Upper lobe of left lung (tissue), 6 donors: ENCODE results near the gene CCDC82. TPM values are rescaled to one million over a fixed set of nuclear protein-coding genes. Genes with fewer than 3 reads are reported as not detected.
"Not testable (repeated sequence)": the region's sequence is repeated elsewhere in the genome, so short reads cannot be mapped to it uniquely, and the experiment has no call there.

Experiments
- ATAC-seq, 2 donors: fragments of 200-7000 bp; cut with Tn5 transposase; one replicate each; pipeline ENCODE4 v1.9.1; 2022; ENCODE audit warnings: mild to moderate bottlenecking in 2 of 2, moderate library complexity in 2 of 2; ENCODE audit not compliant: low FRiP score in 2 of 2
- DNase-seq, 2 donors: peaks; one replicate each; pipeline ENCODE4 v3.0.0-alpha.2; 2019 to 2020
- H3K27ac ChIP-seq, 4 donors: fragments of 200-600 bp; sonication (generic); one replicate each; pipeline ENCODE4 v1.5.1; 2016 to 2019
- H3K27me3 ChIP-seq, 4 donors: fragments of 200-600 bp; sonication (generic); one replicate each; pipeline ENCODE4 v1.5.1; 2017 to 2019
- H3K36me3 ChIP-seq, 4 donors: fragments of 200-600 bp; sonication (generic); one replicate each; pipeline ENCODE4 v1.5.1; 2016 to 2019
- H3K4me1 ChIP-seq, 4 donors: fragments of 200-600 bp; sonication (generic); one replicate each; pipeline ENCODE4 v1.5.1; 2018 to 2019
- H3K4me3 ChIP-seq, 4 donors: fragments of 200-600 bp; sonication (generic); one replicate each; pipeline ENCODE4 v1.5.1; 2017 to 2019; ENCODE audit warnings: mild to moderate bottlenecking in 2 of 4, moderate library complexity in 1 of 4
- H3K9me3 ChIP-seq, 4 donors: fragments of 200-600 bp; sonication (generic); one replicate each; pipeline ENCODE4 v1.5.1; 2018 to 2019
- CTCF ChIP-seq, 6 experiments: fragments of 450-650 bp in 4 of 6; fragments of 200-600 bp in 2 of 6; sonication (generic) in 2 of 6; IDR thresholded peaks; one replicate each; pipeline ENCODE4 v1.5.1; 2016 to 2019; ENCODE audit warnings: antibody characterized with exemption in 6 of 6
- EP300 ChIP-seq, 4 donors: sonication (generic); formaldehyde crosslinking; IDR thresholded peaks; one replicate each; pipeline ENCODE4 v1.5.1; 2017; ENCODE audit warnings: antibody characterized with exemption in 4 of 4, control low read depth in 2 of 4
- POLR2A ChIP-seq, 4 donors: fragments of 450-650 bp; IDR thresholded peaks; one replicate each; pipeline ENCODE4 v1.5.1; 2016 to 2017; ENCODE audit warnings: antibody characterized with exemption in 4 of 4, mild to moderate bottlenecking in 2 of 4
- POLR2AphosphoS5 ChIP-seq, 2 donors: sonication (generic); formaldehyde crosslinking; IDR thresholded peaks; one replicate each; pipeline ENCODE4 v1.5.1; 2017; ENCODE audit warnings: antibody characterized with exemption in 2 of 2
- whole genome bisulfite sequencing, 2 donors: methylation state at CpG; one replicate each; pipeline ENCODE4 v1.1.5; 2017 to 2018; 5-methylcytosine and 5-hydroxymethylcytosine counted together
- total RNA-seq, 6 donors: library from RNA; depleted of rRNA in 4 of 6; stranded (reverse); fragments of >200 nt in 4 of 6; gene quantifications; one replicate each; pipeline versions ENCODE4 v1.1.0 to v1.2.1, GENCODE V29; 2016 to 2021
- donor health status: DM: no; HTN: no; CAD: no; lungs with moderate emphysema.
- donor health status: DM: no; HTN: yes; CAD: no; lungs with severe emphysema.

Gene CCDC82
- total RNA-seq, 6 donors from 2014 or later = 21.0 to 116 (median 32.9) TPM

DNA sequence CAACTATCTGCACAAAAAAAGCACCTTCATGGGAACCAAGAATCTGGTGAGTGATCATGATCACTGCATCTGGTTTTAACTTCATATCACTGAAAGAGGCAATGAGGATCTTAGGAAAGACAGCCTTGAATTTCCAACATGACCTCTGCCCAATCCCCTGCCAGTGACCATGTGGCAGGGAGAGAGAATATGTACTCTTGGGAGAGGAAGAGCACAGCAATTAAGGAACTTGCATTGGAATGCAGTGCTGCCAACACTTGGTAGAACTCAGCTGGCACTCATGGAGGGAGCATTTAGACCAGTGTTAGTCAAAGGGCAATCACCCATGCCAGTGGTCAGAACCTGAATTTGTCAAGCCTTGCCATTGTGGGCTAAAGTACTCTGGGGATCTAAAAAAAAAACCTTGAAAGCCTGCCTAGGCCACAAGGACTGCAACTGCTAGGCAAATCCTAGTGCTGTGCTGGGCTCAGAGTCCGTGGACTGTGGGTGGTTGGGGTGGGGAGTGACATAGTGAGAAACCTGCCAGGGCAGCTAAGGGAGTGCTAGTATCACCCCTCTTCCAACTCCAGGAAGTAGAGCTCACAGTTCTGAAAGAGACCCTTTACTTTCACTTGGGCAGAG lies 23.2 kb upstream of the CCDC82 start:
- H3K36me3 ChIP-seq = no peaks in the 10 kb centered on the region
- no peaks in the 10 kb centered on the region for H3K4me1 ChIP-seq
- H3K27ac ChIP-seq = no peak overlapping the region
- H3K27me3 ChIP-seq = no peaks in the 10 kb centered on the region
- no peak for TF ChIP-seq EP300 (IDR thresholded peaks at IDR 0.05)
- TF ChIP-seq CTCF (IDR thresholded peaks at IDR 0.05) = no peak
- TF ChIP-seq POLR2AphosphoS5 (IDR thresholded peaks at IDR 0.05) = no peak
- TF ChIP-seq POLR2A (IDR thresholded peaks at IDR 0.05) = no peak
- DNase-seq = no peak
- no peaks in the 10 kb centered on the region for H3K9me3 ChIP-seq
- no peak overlapping the region for H3K4me3 ChIP-seq
- no peak for ATAC-seq
- 64 to 87% methylated on average over 1 of the region's 1 CpG for WGBS, 2 donors

DNA sequence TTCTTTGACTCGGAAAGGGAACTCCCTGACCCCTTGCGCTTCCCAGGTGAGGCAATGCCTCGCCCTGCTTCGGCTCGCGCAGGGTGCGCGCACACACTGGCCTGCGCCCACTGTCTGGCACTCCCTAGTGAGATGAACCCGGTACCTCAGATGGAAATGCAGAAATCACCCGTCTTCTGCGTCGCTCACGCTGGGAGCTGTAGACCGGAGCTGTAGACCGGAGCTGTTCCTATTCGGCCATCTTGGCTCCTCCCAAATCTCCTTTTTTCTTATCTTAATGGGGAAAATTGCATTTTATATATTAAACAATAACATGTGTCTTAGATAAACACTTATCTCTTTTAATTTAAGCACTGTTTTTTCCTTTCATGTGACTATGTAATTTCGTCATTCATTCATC lies 21.7 kb upstream of the CCDC82 start:
- not testable (repeated sequence) for H3K36me3 ChIP-seq, DNase-seq, H3K4me1 ChIP-seq, H3K9me3 ChIP-seq, H3K27me3 ChIP-seq, H3K27ac ChIP-seq, ATAC-seq
- WGBS, 2 donors = 73 to 79% methylated on average over 13 to 18 of the region's 18 CpGs
- H3K4me3 ChIP-seq = peak overlapping the region in 3 of 4 donors; percentile 14 to 33 (median 23)

- Histone ChIP-seq H3K27ac (no peak overlapping the region), H3K4me3 (no peak overlapping the region), H3K27me3 (no peaks in the 10 kb centered on the region), H3K4me1 (no peaks in the 10 kb centered on the region), H3K9me3 (no peaks in the 10 kb centered on the region), H3K36me3 (no peaks in the 10 kb centered on the region)
- ATAC-seq (no peak), DNase-seq (no peak)
- WGBS, 2 donors = 93 to 100% methylated on average over 1 of the region's 1 CpG
- no peak for TF ChIP-seq EP300 (IDR thresholded peaks at IDR 0.05)
- no peak for TF ChIP-seq CTCF (IDR thresholded peaks at IDR 0.05)
- TF ChIP-seq POLR2A (IDR thresholded peaks at IDR 0.05) = no peak
- no peak for TF ChIP-seq POLR2AphosphoS5 (IDR thresholded peaks at IDR 0.05)
Observed at GRCh38 chr11:96400697-96401096, 11.0 kb upstream of the CCDC82 start.

DNA sequence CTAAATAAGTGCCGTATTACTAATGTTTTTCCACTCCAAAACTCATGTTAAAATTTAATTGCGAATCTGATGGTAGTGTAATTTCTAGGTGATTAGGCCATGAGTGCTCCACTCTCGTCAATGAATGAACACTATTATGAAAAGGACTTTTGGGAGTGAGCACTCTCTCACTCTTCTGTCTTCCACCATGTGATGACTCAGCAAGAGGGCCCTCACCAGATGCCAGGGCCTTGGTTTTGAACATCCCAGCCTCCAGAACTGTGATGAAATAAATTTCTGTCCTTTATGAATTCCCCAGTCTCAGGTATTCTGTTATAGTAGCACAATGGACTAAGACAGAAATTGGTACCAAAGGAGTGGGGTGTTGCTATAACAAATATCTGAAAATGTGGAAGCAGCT lies 8.2 kb upstream of the CCDC82 start:
- no peak for TF ChIP-seq POLR2AphosphoS5 (IDR thresholded peaks at IDR 0.05)
- TF ChIP-seq POLR2A (IDR thresholded peaks at IDR 0.05) = no peak
- no peak for TF ChIP-seq EP300 (IDR thresholded peaks at IDR 0.05)
- no peak for TF ChIP-seq CTCF (IDR thresholded peaks at IDR 0.05)
- WGBS, 2 donors = 90 to 94% methylated on average over 3 of the region's 3 CpGs

GRCh38 chr11:96396637-96397036 lies 6.9 kb upstream of the CCDC82 start:
- Histone ChIP-seq H3K4me3 (no peak overlapping the region), H3K9me3 (no peaks in the 10 kb centered on the region), H3K4me1 (peaks cover 0 to 4% (median 0%) of the 10 kb centered on the region in 4 donors), H3K27ac (no peak overlapping the region), H3K27me3 (no peaks in the 10 kb centered on the region), H3K36me3 (no peaks in the 10 kb centered on the region)
- WGBS, 2 donors = 70 to 74% methylated on average over 4 of the region's 4 CpGs
- TF ChIP-seq EP300 (IDR thresholded peaks at IDR 0.05) (no peak), CTCF (IDR thresholded peaks at IDR 0.05) (no peak), POLR2AphosphoS5 (IDR thresholded peaks at IDR 0.05) (no peak), POLR2A (IDR thresholded peaks at IDR 0.05) (no peak)
- ATAC-seq (no peak), DNase-seq (no peak)

More for the DNA sequence above, 8.2 kb upstream of the CCDC82 start:
- no peak for ATAC-seq
- DNase-seq = no peak
- H3K36me3 ChIP-seq = no peaks in the 10 kb centered on the region
- no peaks in the 10 kb centered on the region for H3K9me3 ChIP-seq
- no peaks in the 10 kb centered on the region for H3K27me3 ChIP-seq
- no peak overlapping the region for H3K27ac ChIP-seq
- no peak overlapping the region for H3K4me3 ChIP-seq
- peaks cover 0 to 4% (median 0%) of the 10 kb centered on the region in 4 donors for H3K4me1 ChIP-seq
